CD4-positive, alpha-beta memory T cell (primary cell): ENCODE data around the gene GH1. TPM values are rescaled to one million over a fixed set of nuclear protein-coding genes. Genes with fewer than 3 reads are reported as not detected.

ENCODE experiments used
- CTCF ChIA-PET: fragments of 350-600 bp; sonication (Branson Sonifier 250); formaldehyde crosslinking; loops from one replicate; lab custom pipeline; 2021; ENCODE audit warnings: inconsistent platforms; ENCODE audit not compliant: partially characterized antibody; lab: Charles Lee
- POLR2A ChIA-PET: fragments of 350-600 bp; sonication (Branson Sonifier 250); formaldehyde crosslinking; loops from one replicate; lab custom pipeline; 2021; ENCODE audit not compliant: partially characterized antibody; lab: Charles Lee
- DNase-seq, 5 donors: peaks; one replicate each; pipeline versions ENCODE4 v3.0.0 to v3.0.0-alpha.2; 2020 to 2022; ENCODE audit warnings: mixed read lengths in 1 of 5
- H3K27ac ChIP-seq: one replicate; pipeline ENCODE4 v1.7.0; 2013; ENCODE audit warnings: low read depth, low read length
- H3K27me3 ChIP-seq: 2 replicates; pipeline ENCODE4 v1.7.0; 2013; ENCODE audit warnings: mild to moderate bottlenecking, low read length, moderate library complexity; ENCODE audit not compliant: insufficient read depth
- H3K36me3 ChIP-seq: 2 replicates; pipeline ENCODE4 v1.7.0; 2013; ENCODE audit warnings: mild to moderate bottlenecking, low read length, moderate library complexity; ENCODE audit not compliant: insufficient read depth
- H3K4me1 ChIP-seq: 2 replicates; pipeline ENCODE4 v1.7.0; 2013; ENCODE audit warnings: mild to moderate bottlenecking, low read length, moderate library complexity; ENCODE audit not compliant: insufficient read depth
- H3K4me3 ChIP-seq, 2 donors: one replicate each; pipeline ENCODE4 v1.7.0; 2013; ENCODE audit warnings: low read length in 2 of 2, mild to moderate bottlenecking in 1 of 2
- H3K9me3 ChIP-seq, 2 donors: one replicate each; pipeline ENCODE4 v1.7.0; 2013; ENCODE audit warnings: low read length in 2 of 2, control low read depth in 1 of 2; ENCODE audit not compliant: control insufficient read depth in 1 of 2
- H3K27ac Mint-ChIP-seq, 7 donors: one replicate each; pipeline ENCODE4 v1.8.0; 2020 to 2021; ENCODE audit warnings: mixed read lengths in 7 of 7, mild to moderate bottlenecking in 6 of 7, inconsistent platforms in 3 of 7, moderate library complexity in 3 of 7
- H3K27me3 Mint-ChIP-seq, 2 donors: one replicate each; pipeline ENCODE4 v1.8.0; 2020 to 2021; ENCODE audit warnings: mixed read lengths in 2 of 2
- H3K36me3 Mint-ChIP-seq, 2 donors: one replicate each; pipeline ENCODE4 v1.8.0; 2020 to 2021; ENCODE audit warnings: mixed read lengths in 2 of 2, inconsistent platforms in 1 of 2, mild to moderate bottlenecking in 1 of 2
- H3K4me1 Mint-ChIP-seq, 4 donors: one replicate each; pipeline ENCODE4 v1.8.0; 2020 to 2021; ENCODE audit warnings: mixed read lengths in 4 of 4, mild to moderate bottlenecking in 1 of 4
- H3K4me3 Mint-ChIP-seq, 8 donors: one replicate each; pipeline ENCODE4 v1.8.0; 2020 to 2021; ENCODE audit warnings: mixed read lengths in 8 of 8, mild to moderate bottlenecking in 7 of 8, moderate library complexity in 6 of 8, inconsistent platforms in 3 of 8
- H3K9me3 Mint-ChIP-seq, 8 donors: one replicate each; pipeline ENCODE4 v1.8.0; 2020 to 2021; ENCODE audit warnings: mixed read lengths in 8 of 8, mild to moderate bottlenecking in 5 of 8, inconsistent platforms in 3 of 8, moderate library complexity in 1 of 8
- intact Hi-C: fragments of 100-400 bp; cut with micrococcal nuclease; formaldehyde crosslinking; loops from one replicate; pipeline ENCODE4 v1.15.1; 2023
- polyA plus RNA-seq, 2 donors: library from polyadenylated mRNA; unstranded; fragments of 300-500 nt; fragmentation: Illumina TruSeq; gene quantifications; one replicate each; pipeline ENCODE4 v1.2.3, GENCODE V29; 2021
- total RNA-seq, 2 experiments: library from RNA; stranded (reverse); gene quantifications; one replicate each; pipeline ENCODE4 v1.2.3, GENCODE V29; 2021

Gene GH1
- total and polyA plus RNA-seq, 4 experiments from 2014 or later = not detected

DNA sequence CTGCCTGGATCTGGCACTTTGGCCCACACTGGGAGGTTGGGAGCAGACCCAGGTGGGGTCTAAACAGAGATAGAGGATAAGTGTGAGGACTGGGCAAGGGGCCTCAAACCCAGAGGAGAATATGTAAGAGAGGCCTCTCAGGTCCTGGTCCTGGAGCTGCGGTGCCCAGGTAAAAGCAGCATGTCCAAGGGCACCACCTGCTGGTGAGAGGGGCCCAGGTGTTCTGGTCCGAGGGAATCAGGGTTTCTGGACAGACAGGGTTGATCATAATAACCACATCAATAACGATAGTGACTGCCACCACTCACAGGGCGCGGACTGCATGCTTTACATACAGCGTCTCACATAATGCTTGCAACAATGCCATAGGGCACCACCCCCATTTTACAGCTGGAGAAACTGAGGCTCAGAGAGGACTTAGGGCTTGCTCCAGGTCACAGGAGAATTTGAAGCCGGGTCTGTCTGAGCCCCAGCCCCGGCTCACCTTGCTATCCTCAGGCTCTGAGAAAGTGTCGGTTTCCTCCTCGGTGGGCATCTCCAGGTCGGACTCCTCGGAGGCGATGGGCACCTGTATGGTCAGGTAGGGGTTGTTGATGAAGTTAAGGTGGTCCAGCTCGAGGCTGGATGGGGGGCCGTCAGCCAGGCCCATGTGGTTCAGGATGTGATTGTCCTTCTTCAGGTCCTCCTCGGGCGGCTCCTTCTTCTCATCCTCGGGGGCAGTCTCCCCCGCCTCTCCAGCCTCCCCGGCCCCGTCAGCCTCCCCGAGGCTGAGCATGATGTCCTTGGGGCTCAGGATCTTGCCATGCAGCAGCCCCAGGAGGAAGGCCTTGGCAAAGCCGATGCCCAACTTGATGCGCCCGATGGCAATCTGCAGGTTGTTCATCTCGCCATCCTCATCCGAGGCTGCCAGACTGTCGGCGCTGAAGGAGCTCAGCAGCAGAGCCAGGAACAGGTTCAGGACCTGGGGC, 32.6 kb upstream of the GH1 start:
- Mint-ChIP-seq H3K4me3 (no peak overlapping the region), H3K36me3 (no peaks in the 10 kb centered on the region), H3K9me3 (peaks cover 0 to 2% (median 0%) of the 10 kb centered on the region in 8 donors), H3K27ac (peak overlapping the region in 2 of 7 donors; percentile 2 to 73), H3K27me3 (no peaks in the 10 kb centered on the region), H3K4me1 (peaks cover 11 to 39% (median 28%) of the 10 kb centered on the region in 4 donors)
- ChIA-PET CTCF (interaction anchor here (0.6 to 4.2 kb wide), 17 partner anchors 11 to 255 kb away, joined by 3 to 43 read pairs (median 5); partner anchors contain the start of genes CD79B, GH1 and ICAM2), POLR2A (interaction anchor here (0.6 to 1.8 kb wide), 5 partner anchors 19 to 69 kb away, joined by 3 to 8 read pairs (median 4); partner anchors contain the start of genes CD79B and ICAM2)
- H3K4me1 ChIP-seq = peaks cover 30% of the 10 kb centered on the region
- no peak overlapping the region for H3K4me3 ChIP-seq
- no peaks in the 10 kb centered on the region for H3K9me3 ChIP-seq
- intact Hi-C loops = no loop called here
- H3K27ac ChIP-seq = no peak overlapping the region
- DNase-seq = peak in 4 of 5 donors; percentile 23 to 33 (median 28)
- no peaks in the 10 kb centered on the region for H3K27me3 ChIP-seq
- H3K36me3 ChIP-seq = no peaks in the 10 kb centered on the region

DNA sequence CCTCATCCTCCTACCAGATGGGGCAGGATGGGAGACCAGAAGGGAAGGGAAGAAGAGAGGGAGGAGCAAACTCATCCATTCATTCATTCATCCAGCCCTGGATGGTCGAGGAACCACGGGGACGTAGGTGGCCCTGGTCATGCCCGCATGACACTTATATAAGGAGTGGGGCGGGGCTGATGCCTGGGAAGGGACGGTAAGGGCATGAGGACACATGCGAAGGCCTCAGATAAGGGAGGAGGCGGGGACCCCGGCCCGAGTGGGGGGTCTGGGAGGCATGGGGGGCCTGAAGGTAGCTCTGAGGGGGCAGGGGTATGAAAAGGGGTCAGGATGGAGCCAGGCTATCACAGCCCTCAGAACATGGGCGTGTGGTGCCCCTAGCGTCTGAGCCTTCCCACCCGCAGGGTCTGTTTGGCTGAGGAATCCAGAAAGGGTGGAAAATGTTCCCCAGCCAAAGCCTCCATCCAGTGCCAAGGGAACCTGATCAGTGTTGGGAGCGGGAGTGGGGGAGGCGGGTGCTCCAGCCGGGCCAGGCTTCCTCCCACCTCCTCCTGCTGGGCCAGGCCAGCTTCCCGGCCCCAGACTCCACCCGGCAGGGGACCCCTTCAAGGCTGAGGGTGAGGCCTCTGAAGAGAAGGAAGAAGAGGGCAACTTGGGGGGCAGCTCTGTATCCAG, 31.1 kb upstream of the GH1 start:
- peak overlapping the region in 1 of 7 donors; percentile 82 for H3K27ac Mint-ChIP-seq
- no peak overlapping the region for H3K27ac ChIP-seq
- H3K4me1 ChIP-seq = peaks cover 37% of the 10 kb centered on the region
- POLR2A ChIA-PET = interaction anchor here (0.9 to 1.8 kb wide), 3 partner anchors 18 to 50 kb away, joined by 3 to 8 read pairs (median 3); partner anchors contain the start of gene CD79B
- no peaks in the 10 kb centered on the region for H3K9me3 ChIP-seq
- H3K27me3 ChIP-seq = no peaks in the 10 kb centered on the region
- CTCF ChIA-PET = interaction anchor here (1.0 to 4.2 kb wide), 13 partner anchors 10 to 183 kb away, joined by 3 to 43 read pairs (median 5); partner anchors contain the start of genes CD79B, GH1 and ICAM2
- H3K27me3 Mint-ChIP-seq = no peaks in the 10 kb centered on the region
- no peak for DNase-seq
- H3K36me3 ChIP-seq = no peaks in the 10 kb centered on the region
- intact Hi-C loops = loop anchor here (5.0 kb wide), 1 partner anchor 38 kb away; no protein-coding TSS in a partner anchor
- peaks cover 0 to 2% (median 0%) of the 10 kb centered on the region in 8 donors for H3K9me3 Mint-ChIP-seq
- H3K4me1 Mint-ChIP-seq = peaks cover 11 to 46% (median 28%) of the 10 kb centered on the region in 4 donors
- H3K4me3 ChIP-seq = no peak overlapping the region
- H3K36me3 Mint-ChIP-seq = no peaks in the 10 kb centered on the region
- no peak overlapping the region for H3K4me3 Mint-ChIP-seq

DNA sequence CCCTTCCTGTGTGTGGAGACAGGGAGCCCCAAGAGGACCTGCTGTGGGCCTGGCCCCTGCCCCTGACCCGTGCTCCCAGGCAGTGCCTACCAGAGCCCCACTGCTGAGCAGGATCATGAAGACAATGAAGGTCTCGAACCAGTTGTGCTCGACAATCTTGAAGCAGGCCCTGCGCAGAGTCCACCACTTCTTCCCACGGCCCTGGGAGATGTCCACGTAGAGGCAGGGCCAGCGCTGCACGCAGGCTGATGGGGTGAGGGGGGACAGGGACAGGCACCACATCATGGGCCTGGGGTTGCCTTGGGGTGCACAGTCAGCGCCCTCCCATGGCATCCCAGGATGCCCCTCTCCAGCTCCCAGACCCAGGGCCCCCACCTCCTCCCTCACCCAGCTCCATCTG, 29.9 kb upstream of the GH1 start:
- peaks cover 0 to 2% (median 0%) of the 10 kb centered on the region in 8 donors for H3K9me3 Mint-ChIP-seq
- no peak for DNase-seq
- Histone ChIP-seq H3K36me3 (no peaks in the 10 kb centered on the region), H3K4me3 (no peak overlapping the region), H3K27me3 (no peaks in the 10 kb centered on the region), H3K9me3 (no peaks in the 10 kb centered on the region), H3K27ac (no peak overlapping the region), H3K4me1 (peaks cover 25% of the 10 kb centered on the region)
- H3K4me3 Mint-ChIP-seq = no peak overlapping the region
- H3K36me3 Mint-ChIP-seq = no peaks in the 10 kb centered on the region
- CTCF ChIA-PET = interaction anchor here (0.8 to 4.2 kb wide), 3 partner anchors 30 to 185 kb away, joined by 3 to 43 read pairs (median 5); partner anchors contain the start of gene GH1
- H3K4me1 Mint-ChIP-seq = peaks cover 4 to 35% (median 19%) of the 10 kb centered on the region in 4 donors
- POLR2A ChIA-PET = no interaction called here
- no peaks in the 10 kb centered on the region for H3K27me3 Mint-ChIP-seq
- H3K27ac Mint-ChIP-seq = no peak overlapping the region
- intact Hi-C loops = loop anchor here (5.0 kb wide), 1 partner anchor 39 kb away; no protein-coding TSS in a partner anchor

DNA sequence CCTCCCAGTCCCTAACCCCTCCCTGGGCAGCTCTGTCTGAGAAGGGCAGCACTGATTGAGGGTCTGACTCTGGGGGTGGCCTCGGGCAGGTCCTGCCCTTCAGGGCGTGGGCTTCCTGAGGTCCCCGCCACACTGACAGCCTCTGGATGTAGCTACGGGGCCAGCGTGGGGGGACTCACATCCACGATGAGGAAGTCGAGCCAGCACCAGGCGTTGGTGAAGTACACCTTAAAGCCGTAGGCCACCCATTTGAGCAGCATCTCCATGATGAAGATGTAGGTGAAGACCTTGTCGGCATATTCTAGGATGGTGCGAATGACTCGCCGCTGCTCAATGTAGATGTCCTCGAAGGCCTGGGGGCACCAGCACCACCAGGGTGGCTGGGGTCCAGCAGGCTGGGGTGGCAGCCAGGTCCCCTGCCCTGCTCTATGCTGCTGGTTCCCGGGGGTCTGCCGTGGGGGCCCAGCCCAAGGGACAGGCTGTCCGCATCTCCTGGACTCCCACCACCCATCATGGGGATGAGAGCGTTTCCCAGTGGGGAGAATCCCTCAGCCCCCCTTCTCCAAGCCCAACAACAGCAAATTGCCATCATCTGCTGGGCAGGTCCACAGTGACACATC, 29.2 kb upstream of the GH1 start:
- Histone ChIP-seq H3K36me3 (no peaks in the 10 kb centered on the region), H3K4me3 (no peak overlapping the region), H3K4me1 (peaks cover 22% of the 10 kb centered on the region), H3K9me3 (no peaks in the 10 kb centered on the region), H3K27ac (no peak overlapping the region), H3K27me3 (no peaks in the 10 kb centered on the region)
- Mint-ChIP-seq H3K27ac (no peak overlapping the region), H3K9me3 (peaks cover 0 to 2% (median 0%) of the 10 kb centered on the region in 8 donors), H3K27me3 (no peaks in the 10 kb centered on the region), H3K36me3 (no peaks in the 10 kb centered on the region), H3K4me3 (no peak overlapping the region), H3K4me1 (peaks cover 4 to 33% (median 21%) of the 10 kb centered on the region in 4 donors)
- CTCF ChIA-PET = interaction anchor here (0.7 to 3.1 kb wide), 14 partner anchors 10 to 80 kb away, joined by 4 to 131 read pairs (median 16); partner anchors contain the start of genes CD79B, CSHL1, GH1 and ICAM2
- DNase-seq = no peak
- POLR2A ChIA-PET = interaction anchor here (2.2 to 2.6 kb wide), 2 partner anchors 16 to 78 kb away, joined by 25 to 26 read pairs; partner anchors contain the start of gene CD79B
- intact Hi-C loops = loop anchor here (5.0 kb wide), 1 partner anchor 39 kb away; no protein-coding TSS in a partner anchor

DNA sequence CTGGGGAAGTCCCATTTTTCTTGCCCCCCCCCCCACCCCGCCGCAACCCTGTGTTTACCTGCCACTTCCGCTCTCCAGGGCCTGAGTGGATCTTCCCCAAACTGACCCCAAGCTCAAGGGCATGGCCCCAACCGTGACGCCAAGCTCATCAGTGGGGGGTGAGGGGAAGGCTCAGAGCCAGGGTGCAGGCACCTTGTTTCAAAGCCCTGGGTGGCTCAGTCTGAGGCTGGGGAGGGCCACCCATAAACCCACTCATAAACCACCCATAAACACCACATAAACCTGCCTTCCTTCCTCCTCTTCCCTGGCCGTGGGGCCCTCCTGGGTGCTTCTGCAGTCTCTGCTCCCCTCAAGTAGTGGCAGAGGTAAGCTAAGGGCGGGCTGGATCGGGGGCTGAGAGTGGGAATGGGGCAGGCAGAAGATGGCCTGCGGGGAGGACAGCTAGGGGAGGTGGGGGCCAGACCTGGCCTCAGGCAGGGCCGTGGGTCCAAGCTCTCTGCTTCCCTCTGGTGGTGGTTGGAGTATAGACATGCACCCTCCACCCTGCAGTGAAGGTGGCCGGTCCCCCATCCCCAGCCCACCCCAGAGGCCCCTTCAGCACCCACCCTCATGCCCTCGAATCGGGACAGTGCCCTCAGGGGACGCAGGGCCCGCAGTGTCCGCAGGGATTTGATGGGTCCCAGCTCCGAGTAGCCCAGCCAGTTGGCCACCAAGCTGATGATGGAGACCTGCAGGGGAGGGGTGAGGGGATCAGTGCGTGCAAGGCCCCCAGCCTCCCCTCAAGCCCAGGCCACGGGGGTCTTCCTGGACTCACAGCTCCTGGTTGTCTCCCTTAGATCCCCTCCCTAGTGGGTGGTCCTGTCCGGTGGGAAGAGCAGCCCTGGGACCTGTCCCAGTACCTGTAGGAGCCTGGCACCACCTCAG, 28.1 kb upstream of the GH1 start:
- DNase-seq = peak; percentile 59 to 69 (median 64)
- Mint-ChIP-seq H3K4me3 (peak overlapping the region; percentile 41 to 87 (median 78)), H3K36me3 (no peaks in the 10 kb centered on the region), H3K27me3 (no peaks in the 10 kb centered on the region), H3K27ac (peak overlapping the region in 6 of 7 donors; percentile 57 to 88 (median 71)), H3K9me3 (peaks cover 0 to 2% (median 0%) of the 10 kb centered on the region in 8 donors), H3K4me1 (peaks cover 4 to 31% (median 19%) of the 10 kb centered on the region in 4 donors)
- intact Hi-C loops = loop anchor here (1.0 to 5.0 kb wide), 4 partner anchors 27 to 79 kb away; partner anchors contain the start of gene ICAM2
- peak overlapping the region; percentile 6 to 31 for H3K4me3 ChIP-seq
- H3K9me3 ChIP-seq = no peaks in the 10 kb centered on the region
- peaks cover 22% of the 10 kb centered on the region for H3K4me1 ChIP-seq
- ChIA-PET CTCF (interaction anchor here (0.6 to 3.1 kb wide), 38 partner anchors 8 to 199 kb away, joined by 3 to 131 read pairs (median 8); partner anchors contain the start of genes CD79B, CSHL1, GH1 and ICAM2), POLR2A (interaction anchor here (0.8 to 2.6 kb wide), 23 partner anchors 9 to 199 kb away, joined by 3 to 26 read pairs (median 6); partner anchors contain the start of genes CD79B, ERN1, GH1 and ICAM2)
- no peak overlapping the region for H3K27ac ChIP-seq
- H3K36me3 ChIP-seq = no peaks in the 10 kb centered on the region
- no peaks in the 10 kb centered on the region for H3K27me3 ChIP-seq
